Stimulated activated naive CD8-positive, alpha-beta T cell treated with anti-CD3 and anti-CD28 coated beads, Interleukin-15, amount 100 ng/mL, for 72 hours (primary cell): Measurements from ENCODE around the gene NEK2.

Source experiments
- ATAC-seq: fragments of 150-1000 bp; cut with Tn5 transposase; 2 replicates; pipeline ENCODE4 v1.10.0; 2021; ENCODE audit warnings: mild to moderate bottlenecking, moderate library complexity
- DNase-seq, 2 donors: peaks; one replicate each; pipeline ENCODE4 v3.0.0; 2021 to 2022
- H3K27ac Mint-ChIP-seq, 2 donors: one replicate each; pipeline ENCODE4 v1.8.0; 2022; ENCODE audit warnings: mild to moderate bottlenecking in 2 of 2, mixed read lengths in 2 of 2, moderate library complexity in 2 of 2
- H3K27me3 Mint-ChIP-seq: one replicate; pipeline ENCODE4 v1.8.0; 2022; ENCODE audit warnings: mixed read lengths
- H3K4me1 Mint-ChIP-seq: one replicate; pipeline ENCODE4 v1.8.0; 2022; ENCODE audit warnings: mild to moderate bottlenecking, mixed read lengths
- H3K4me3 Mint-ChIP-seq, 2 donors: one replicate each; pipeline ENCODE4 v1.8.0; 2022; ENCODE audit warnings: mild to moderate bottlenecking in 2 of 2, mixed read lengths in 2 of 2, moderate library complexity in 1 of 2
- H3K9me3 Mint-ChIP-seq, 2 donors: one replicate each; pipeline ENCODE4 v1.8.0; 2022; ENCODE audit warnings: mixed read lengths in 2 of 2

NEK2 gene

GRCh38 chr1:211680752-211681327, 5.4 kb upstream of the NEK2 start:
- H3K9me3 Mint-ChIP-seq, result no peaks in the 10 kb centered on the region
- H3K27me3 Mint-ChIP-seq, result no peaks in the 10 kb centered on the region
- peak overlapping the region in 1 of 2 donors; percentile 38 for H3K4me3 Mint-ChIP-seq
- DNase-seq, result peak; percentile 59 to 74
- H3K27ac Mint-ChIP-seq, result peak overlapping the region; percentile 12 to 72
- ATAC-seq, result peak; percentile 91
- H3K4me1 Mint-ChIP-seq, result peaks cover 13% of the 10 kb centered on the region

- Mint-ChIP-seq H3K4me3 (no peak overlapping the region), H3K9me3 (no peaks in the 10 kb centered on the region), H3K4me1 (peaks cover 26% of the 10 kb centered on the region), H3K27ac (no peak overlapping the region), H3K27me3 (no peaks in the 10 kb centered on the region)
- ATAC-seq (no peak), DNase-seq (no peak)
These were observed 2.2 kb upstream of the NEK2 start for GRCh38 chr1:211677659-211678058.

- no peak for ATAC-seq
- no peaks in the 10 kb centered on the region for H3K9me3 Mint-ChIP-seq
- no peak overlapping the region for H3K27ac Mint-ChIP-seq
- no peak overlapping the region for H3K4me3 Mint-ChIP-seq
- peaks cover 26% of the 10 kb centered on the region for H3K4me1 Mint-ChIP-seq
- no peak for DNase-seq
- H3K27me3 Mint-ChIP-seq, result no peaks in the 10 kb centered on the region
These were observed 1.3 kb upstream of the NEK2 start for GRCh38 chr1:211676761-211677160.

- DNase-seq (no peak), ATAC-seq (no peak)
- Mint-ChIP-seq H3K9me3 (no peaks in the 10 kb centered on the region), H3K4me1 (peaks cover 24% of the 10 kb centered on the region), H3K27ac (peak overlapping the region in 1 of 2 donors; percentile 57), H3K27me3 (no peaks in the 10 kb centered on the region), H3K4me3 (peak overlapping the region; percentile 90 to 93)
These were observed 724 bp upstream of the NEK2 start for GRCh38 chr1:211676106-211676583.

- DNase-seq (no peak), ATAC-seq (no peak)
- H3K27me3 Mint-ChIP-seq, result no peaks in the 10 kb centered on the region
- H3K4me3 Mint-ChIP-seq, result no peak overlapping the region
- H3K9me3 Mint-ChIP-seq, result no peaks in the 10 kb centered on the region
- H3K4me1 Mint-ChIP-seq, result no peaks in the 10 kb centered on the region
- H3K27ac Mint-ChIP-seq, result no peak overlapping the region
These were observed 8.3 kb downstream of the NEK2 start for GRCh38 chr1:211667065-211667617.

GRCh38 chr1:211660718-211661222, 14.7 kb downstream of the NEK2 start:
- no peak for ATAC-seq
- Mint-ChIP-seq H3K27me3 (no peaks in the 10 kb centered on the region), H3K27ac (no peak overlapping the region), H3K9me3 (no peaks in the 10 kb centered on the region), H3K4me3 (no peak overlapping the region), H3K4me1 (no peaks in the 10 kb centered on the region)
- DNase-seq, result no peak

- Mint-ChIP-seq H3K4me1 (no peaks in the 10 kb centered on the region), H3K27me3 (no peaks in the 10 kb centered on the region), H3K9me3 (no peaks in the 10 kb centered on the region), H3K4me3 (no peak overlapping the region), H3K27ac (no peak overlapping the region)
- DNase-seq (no peak), ATAC-seq (no peak)
These were observed 18.7 kb downstream of the NEK2 start for GRCh38 chr1:211656728-211657127.

GRCh38 chr1:211654838-211655787, 20.3 kb downstream of the NEK2 start:
- no peaks in the 10 kb centered on the region for H3K27me3 Mint-ChIP-seq
- DNase-seq (peak; percentile 77 to 80), ATAC-seq (peak; percentile 92)

GRCh38 chr1:211653959-211654496, 21.4 kb downstream of the NEK2 start:
- Mint-ChIP-seq H3K27me3 (no peaks in the 10 kb centered on the region), H3K27ac (peak overlapping the region in 1 of 2 donors; percentile 74), H3K9me3 (no peaks in the 10 kb centered on the region), H3K4me3 (no peak overlapping the region), H3K4me1 (no peaks in the 10 kb centered on the region)
- ATAC-seq, result no peak
- DNase-seq, result no peak

More at GRCh38 chr1:211654838-211655787, 20.3 kb downstream of the NEK2 start:
- Mint-ChIP-seq H3K27ac (no peak overlapping the region), H3K9me3 (no peaks in the 10 kb centered on the region), H3K4me3 (peak overlapping the region in 1 of 2 donors; percentile 10), H3K4me1 (no peaks in the 10 kb centered on the region)

- Mint-ChIP-seq H3K27ac (no peak overlapping the region), H3K4me3 (no peak overlapping the region), H3K27me3 (no peaks in the 10 kb centered on the region), H3K4me1 (no peaks in the 10 kb centered on the region), H3K9me3 (no peaks in the 10 kb centered on the region)
- ATAC-seq, result no peak
- DNase-seq, result no peak
These were observed 22.1 kb downstream of the NEK2 start for GRCh38 chr1:211653293-211653692.

- no peak overlapping the region for H3K4me3 Mint-ChIP-seq
- DNase-seq, result no peak
- no peaks in the 10 kb centered on the region for H3K4me1 Mint-ChIP-seq
- no peak for ATAC-seq
- H3K27ac Mint-ChIP-seq, result no peak overlapping the region
- H3K9me3 Mint-ChIP-seq, result no peaks in the 10 kb centered on the region
- H3K27me3 Mint-ChIP-seq, result no peaks in the 10 kb centered on the region
These were observed 23.1 kb downstream of the NEK2 start for GRCh38 chr1:211652371-211652770.

GRCh38 chr1:211650904-211651303, 24.5 kb downstream of the NEK2 start:
- H3K27ac Mint-ChIP-seq, result no peak overlapping the region
- H3K4me3 Mint-ChIP-seq, result no peak overlapping the region
- H3K27me3 Mint-ChIP-seq, result no peaks in the 10 kb centered on the region
- no peak for ATAC-seq
- H3K4me1 Mint-ChIP-seq, result no peaks in the 10 kb centered on the region
- DNase-seq, result no peak
- H3K9me3 Mint-ChIP-seq, result no peaks in the 10 kb centered on the region

- no peaks in the 10 kb centered on the region for H3K27me3 Mint-ChIP-seq
- no peaks in the 10 kb centered on the region for H3K4me1 Mint-ChIP-seq
- DNase-seq (no peak), ATAC-seq (no peak)
- H3K4me3 Mint-ChIP-seq, result no peak overlapping the region
- no peaks in the 10 kb centered on the region for H3K9me3 Mint-ChIP-seq
- no peak overlapping the region for H3K27ac Mint-ChIP-seq
These were observed 26.2 kb downstream of the NEK2 start for GRCh38 chr1:211648980-211649934.

GRCh38 chr1:211648336-211648735, 27.1 kb downstream of the NEK2 start:
- Mint-ChIP-seq H3K4me1 (peaks cover 8% of the 10 kb centered on the region), H3K27me3 (no peaks in the 10 kb centered on the region), H3K9me3 (no peaks in the 10 kb centered on the region), H3K4me3 (no peak overlapping the region), H3K27ac (no peak overlapping the region)
- ATAC-seq (no peak), DNase-seq (no peak)

- DNase-seq (no peak), ATAC-seq (no peak)
- no peak overlapping the region for H3K4me3 Mint-ChIP-seq
- peaks cover 12% of the 10 kb centered on the region for H3K4me1 Mint-ChIP-seq
- no peaks in the 10 kb centered on the region for H3K9me3 Mint-ChIP-seq
- H3K27me3 Mint-ChIP-seq, result no peaks in the 10 kb centered on the region
- no peak overlapping the region for H3K27ac Mint-ChIP-seq
These were observed 27.7 kb downstream of the NEK2 start for GRCh38 chr1:211647711-211648121.
